Measurements from ENCODE around the gene SHB. TPM values are rescaled to one million over a fixed set of nuclear protein-coding genes. Genes with fewer than 3 reads are reported as not detected.

The SHB gene
- total RNA-seq (2021; fragmentation: NEBNext Ultra II Directional; extraction: Animal tissue kit (Norgen Biotek cat#: 25700)): 12.6 and 13.7 TPM in 2 replicates
- 4.1 and 7.1 TPM in 2 replicates for polyA plus RNA-seq (2011; rRNA removed)
- polyA plus RNA-seq (2011; cell fraction: cytosol; rRNA removed): 7.7 TPM
- 8.0 TPM for polyA plus RNA-seq (2011; cell fraction: nucleus; rRNA removed)
- 5.9 to 8.4 TPM (median 7.6 TPM) in 4 replicates for polyA plus RNA-seq (2012, experiment 1 of 2)
- polyA plus RNA-seq (2012, experiment 2 of 2): 6.2 TPM
- polyA plus RNA-seq (2013, experiment 1 of 2): 4.7 TPM
- polyA plus RNA-seq (2013, experiment 2 of 2): 5.2 TPM
- 3.8 and 6.1 TPM in 2 replicates for polyA minus RNA-seq (2011; rRNA and poly(A)+ RNA removed)
- 9.8 TPM for polyA minus RNA-seq (2011; cell fraction: cytosol; rRNA and poly(A)+ RNA removed)
- 12.9 TPM for polyA minus RNA-seq (2011; cell fraction: nucleus; rRNA and poly(A)+ RNA removed)
- long read RNA-seq, experiment 1, partial matches to known transcripts: 3 of 9 reads
- long read RNA-seq, experiment 1, other reads (novel, unspliced or antisense): 2 of 9 reads
- long read RNA-seq, experiment 2, partial matches to known transcripts: 0 of 3 reads
- long read RNA-seq, experiment 2, other reads (novel, unspliced or antisense): 3 of 3 reads

DNA sequence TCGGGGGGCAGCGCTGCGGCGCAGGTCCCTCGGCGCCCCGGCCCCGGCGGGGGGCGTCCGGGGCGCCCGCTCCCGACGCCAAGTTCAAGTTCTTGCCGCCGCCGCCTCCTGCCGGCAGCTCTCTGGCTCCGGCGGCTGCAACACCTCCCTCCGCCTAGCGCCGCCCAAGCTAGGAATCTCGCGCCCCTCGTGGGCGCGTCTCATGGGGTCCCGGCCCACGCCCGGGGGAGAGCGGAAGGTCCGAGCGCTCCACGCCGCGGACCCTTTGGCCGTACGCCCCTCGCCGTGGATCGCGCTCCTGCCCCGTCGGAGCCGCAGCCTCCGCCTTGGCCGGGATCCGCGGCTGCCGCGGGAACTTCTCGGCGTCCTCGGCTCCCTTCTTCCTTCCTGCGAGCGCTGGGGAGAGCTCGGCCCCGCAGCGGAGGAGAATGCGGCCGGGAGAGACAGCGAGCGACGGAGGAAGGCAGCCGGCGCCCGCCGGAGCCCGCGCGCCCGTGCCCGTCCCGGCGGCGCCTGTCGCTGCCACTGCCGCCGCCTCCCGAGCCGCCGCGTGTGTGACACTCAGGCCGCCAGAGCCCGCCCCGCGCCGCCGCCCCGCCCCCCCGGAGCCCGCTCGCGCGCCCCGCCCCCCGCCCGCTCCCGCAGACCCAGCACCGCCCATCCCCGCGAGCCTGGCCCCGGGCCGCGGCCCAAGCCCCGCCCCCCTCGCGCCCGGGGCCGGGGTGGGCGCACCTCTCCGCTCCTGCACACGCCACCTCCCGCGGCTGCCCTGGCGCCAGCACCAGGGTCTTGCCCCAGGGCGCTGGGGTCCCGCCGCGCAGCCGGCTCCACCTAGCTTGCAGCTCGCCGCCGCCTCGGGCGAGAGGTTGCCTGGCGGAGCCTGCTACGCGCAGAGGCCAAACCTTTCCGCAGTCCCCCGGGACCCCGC lies at the start of gene SHB:
TSS of gene SHB (minus strand) at position 527 of the 928 bp plus-strand sequence. CDS start 582 bp downstream, outside the sequence.
- peak within 1 kb of the TSS; percentile 75 for H4K91ac ChIP-seq (replicated peaks; ENCODE audit: insufficient read length, low read length)
- peaks cover 0 to 30% (median 20%) of the 10 kb centered on the region in 4 experiments; a peak in 6 of 7 replicates for H3K4me1 ChIP-seq (replicated peaks in 1 of 4; ENCODE audit: control insufficient read depth in 3 of 4, insufficient read depth in 4 of 4, low read length in 3 of 4)
- peak within 1 kb of the TSS; percentile 45 to 80 (median 54); a peak in 5 of 7 replicates for H3K9ac ChIP-seq (replicated peaks in 1 of 4; ENCODE audit: extremely low read depth in 1 of 4, low read depth in 3 of 4, low read length in 3 of 4)
- no peaks in the 10 kb centered on the region for H3K36me3 ChIP-seq (ENCODE audit: control insufficient read depth in 2 of 4, insufficient read depth in 4 of 4, low read length in 3 of 4)
- H3K4me2 ChIP-seq (ENCODE audit: insufficient read depth in 1 of 2, low read depth in 2 of 2, low read length in 2 of 2): peak within 1 kb of the TSS; percentile 97 to 100
- H2BK12ac ChIP-seq (ENCODE audit: low read depth, low read length): no peak within 1 kb of the TSS
- peaks cover 0 to 16% (median 12%) of the 10 kb centered on the region in 4 experiments; a peak in 5 of 7 replicates for H3K27me3 ChIP-seq (replicated peaks in 1 of 4; ENCODE audit: control insufficient read depth in 3 of 4, extremely low read depth in 1 of 4, insufficient read depth in 3 of 4, low read length in 3 of 4)
- no peak within 1 kb of the TSS for H3K4ac ChIP-seq (replicated peaks; ENCODE audit: insufficient read length, low read depth, low read length)
- no peak within 1 kb of the TSS for H2BK120ac ChIP-seq (replicated peaks; ENCODE audit: low read depth, low read length)
- no peak within 1 kb of the TSS for H3K23ac ChIP-seq (ENCODE audit: insufficient read length)
- 1% methylated on average over 45 of the region's 134 CpGs; no CpG with 5 or more reads in 1 of the 2 experiments for WGBS, 2 experiments (ENCODE audit: extremely low coverage in 1 of 2, insufficient coverage in 1 of 2, insufficient read length in 1 of 2, insufficient replicate concordance in 2 of 2, low coverage in 1 of 2, low lambda C conversion rate in 2 of 2, missing lambda C conversion rate in 1 of 2)
- H3K23me2 ChIP-seq (ENCODE audit: low read depth, low read length): peaks cover 20% of the 10 kb centered on the region
- no peak within 1 kb of the TSS for H4K5ac ChIP-seq (ENCODE audit: insufficient read length, low read depth, low read length)
- H2BK15ac ChIP-seq (ENCODE audit: low read length): no peak within 1 kb of the TSS; the same call in 1 of the 2 replicates
- H3K79me1 ChIP-seq (ENCODE audit: low read depth, low read length): peaks cover 7% of the 10 kb centered on the region; the same call in 1 of the 2 replicates
- CTCF ChIA-PET (ENCODE audit: partially characterized antibody): interaction anchor here (1.3 kb wide), 1 partner anchor 51 kb away, joined by 4 read pairs; no protein-coding TSS in a partner anchor
- H3K9me3 ChIP-seq (ENCODE audit: insufficient read depth in 2 of 2, low read depth in 1 of 2, low read length in 1 of 2): no peaks in the 10 kb centered on the region
- H2AK5ac ChIP-seq (ENCODE audit: low read depth, low read length): no peak within 1 kb of the TSS
- peak within 1 kb of the TSS; percentile 90 for H3K18ac ChIP-seq (ENCODE audit: extremely low read depth, low read length)
- H2BK20ac ChIP-seq (ENCODE audit: low read length): no peak within 1 kb of the TSS
- H2AFZ ChIP-seq (ENCODE audit: low read length): peak within 1 kb of the TSS; percentile 97; the same call in 1 of the 2 replicates
- POLR2A ChIA-PET (ENCODE audit: partially characterized antibody): interaction anchor here (0.9 to 1.4 kb wide), 4 partner anchors 9 to 294 kb away, joined by 3 to 4 read pairs (median 3); no protein-coding TSS in a partner anchor
- H4K20me1 ChIP-seq (replicated peaks in 1 of 2; ENCODE audit: control insufficient read depth in 1 of 2, insufficient read depth in 2 of 2, low read length in 2 of 2): peaks cover 9 to 21% of the 10 kb centered on the region in 2 experiments
- FAIRE-seq (no peak), DNase-seq (ENCODE audit: low read depth in 1 of 2, low spot score in 2 of 2) (peak; percentile 51 to 69)
- peak within 1 kb of the TSS; percentile 62 to 86 (median 70) for H3K4me3 ChIP-seq (ENCODE audit: extremely low read depth in 1 of 4, insufficient read depth in 2 of 4, low read depth in 3 of 4, low read length in 4 of 4)
- peaks cover 3 to 30% of the 10 kb centered on the region in 2 experiments; a peak in 2 of 4 replicates for H3K79me2 ChIP-seq (ENCODE audit: control insufficient read depth in 1 of 2, insufficient read depth in 2 of 2, low read length in 2 of 2)
- H4K8ac ChIP-seq (ENCODE audit: extremely low read depth, insufficient read depth, low read length): peak within 1 kb of the TSS; percentile 82
- no peak within 1 kb of the TSS for H3K56ac ChIP-seq (replicated peaks; ENCODE audit: insufficient read length, low read depth, low read length)
- H3K27ac ChIP-seq (ENCODE audit: low read depth, low read length): no peak within 1 kb of the TSS
- no peak within 1 kb of the TSS for H3K14ac ChIP-seq (ENCODE audit: insufficient read length)
- peak within 1 kb of the TSS; percentile 83; the same call in 1 of the 2 replicates for H2BK5ac ChIP-seq (ENCODE audit: low read depth, low read length)
- TF ChIP-seq SP1 (IDR thresholded peaks at IDR 0.05; ENCODE audit: low read depth, low read length): no peak
- TF ChIP-seq POLR2A (IDR thresholded peaks at IDR 0.05; ENCODE audit: control extremely low read depth in 1 of 2, low read depth in 2 of 2, low read length in 2 of 2): peak; percentile 56 to 73
- TF ChIP-seq KDM4A (IDR thresholded peaks at IDR 0.05; ENCODE audit: low read depth, low read length, severe bottlenecking): peak; percentile 53
- TF ChIP-seq RBBP5 (IDR thresholded peaks at IDR 0.05; ENCODE audit: borderline replicate concordance, low read depth, low read length): 0 out of 2 replicates have a peak, but pooled peaks have one; percentile 35
- TF ChIP-seq TBP (IDR thresholded peaks at IDR 0.05; ENCODE audit: low read depth, low read length): peak; percentile 7; the same call in 1 of the 2 replicates
- TF ChIP-seq PHF8 (conservative IDR thresholded peaks at IDR 0.05; ENCODE audit: low read depth, low read length): peak; percentile 42
- no peak for TF ChIP-seq HDAC6 (IDR thresholded peaks at IDR 0.05; ENCODE audit: low read depth, low read length)
